Gastrocnemius medialis (tissue), 4 donors: ENCODE measurements around the gene EEF1E1. TPM values are rescaled to one million over a fixed set of nuclear protein-coding genes. Genes with fewer than 3 reads are reported as not detected.

Experiments
- ATAC-seq, 2 donors: fragments of 150-250 bp; one replicate each; pipeline ENCODE4 v1.9.1; 2016
- DNase-seq, 2 donors: peaks; one replicate each; pipeline ENCODE4 v3.0.0-alpha.2; 2019
- H3K27ac ChIP-seq, 4 donors: fragments of 200-600 bp; sonication (generic); 1 replicate in 1 of 4; 2 replicates in 3 of 4; pipeline ENCODE4 v1.5.1; 2016 to 2018; ENCODE audit warnings: mild to moderate bottlenecking in 2 of 4, moderate library complexity in 1 of 4
- H3K27me3 ChIP-seq, 3 donors: fragments of 200-600 bp; sonication (generic) in 2 of 3; 1 replicate in 1 of 3; 2 replicates in 2 of 3; pipeline versions ENCODE4 v1.5.1 to v1.6.0; 2016 to 2019; ENCODE audit warnings: mild to moderate bottlenecking in 1 of 3, moderate library complexity in 1 of 3
- H3K36me3 ChIP-seq, 2 donors: fragments of 200-600 bp; sonication (generic) in 1 of 2; one replicate each; pipeline ENCODE4 v1.5.1; 2017 to 2018
- H3K4me1 ChIP-seq, 2 donors: fragments of 200-600 bp; sonication (generic) in 1 of 2; one replicate each; pipeline ENCODE4 v1.5.1; 2016 to 2017; ENCODE audit warnings: mild to moderate bottlenecking in 2 of 2
- H3K4me3 ChIP-seq, 4 donors: fragments of 200-600 bp; sonication (generic) in 3 of 4; 1 replicate in 1 of 4; 2 replicates in 3 of 4; pipeline ENCODE4 v1.5.1; 2016 to 2019; ENCODE audit warnings: mild to moderate bottlenecking in 2 of 4
- H3K9me3 ChIP-seq, 3 donors: fragments of 200-600 bp; sonication (generic) in 2 of 3; 1 replicate in 1 of 3; 2 replicates in 2 of 3; pipeline ENCODE4 v1.5.1; 2016 to 2019
- POLR2A ChIP-seq, 2 donors: fragments of 450-650 bp; IDR thresholded peaks; one replicate each; pipeline ENCODE4 v1.6.1; 2017; ENCODE audit warnings: antibody characterized with exemption in 2 of 2, mild to moderate bottlenecking in 2 of 2, moderate library complexity in 2 of 2
- in situ Hi-C, 4 donors: fragments of 200-750 bp; cut with MboI; loops; one replicate each; pipeline versions ENCODE4 v1.15.0 to v1.8.0; 2017; ENCODE audit warnings: low sequenced_read_pairs in 4 of 4
- intact Hi-C: fragments of 100-400 bp; cut with DNase I; formaldehyde crosslinking; loops from one replicate; pipeline ENCODE4 v1.15.1; 2023; ENCODE audit warnings: low total_unique reads
- total RNA-seq, 4 donors: library from RNA; depleted of rRNA; stranded (reverse); fragments of >200 nt; gene quantifications; one replicate each; pipeline versions ENCODE4 v1.1.0 to v1.2.3, GENCODE V29; 2016
- TF ChIP-seq, protein P1 (sequence below), 5 experiments: fragments of 450-650 bp in 3 of 5; fragments of 200-600 bp in 2 of 5; sonication (generic) in 2 of 5; IDR thresholded peaks in 4 of 5; conservative IDR thresholded peaks in 1 of 5; 1 replicate in 4 of 5; 2 replicates in 1 of 5; pipeline ENCODE4 v1.5.1; 2016 to 2019; ENCODE audit warnings: antibody characterized with exemption in 5 of 5, mild to moderate bottlenecking in 3 of 5, moderate library complexity in 3 of 5

EEF1E1 gene
- total RNA-seq, 4 donors from 2014 or later = 16.0 to 39.9 (median 21.2) TPM

- intact Hi-C loops = no loop called here
- no peak for DNase-seq
- in situ Hi-C loops = no loop called here
These were observed 31.6 kb downstream of the EEF1E1 start for GRCh38 chr6:8070718-8071117.

DNA sequence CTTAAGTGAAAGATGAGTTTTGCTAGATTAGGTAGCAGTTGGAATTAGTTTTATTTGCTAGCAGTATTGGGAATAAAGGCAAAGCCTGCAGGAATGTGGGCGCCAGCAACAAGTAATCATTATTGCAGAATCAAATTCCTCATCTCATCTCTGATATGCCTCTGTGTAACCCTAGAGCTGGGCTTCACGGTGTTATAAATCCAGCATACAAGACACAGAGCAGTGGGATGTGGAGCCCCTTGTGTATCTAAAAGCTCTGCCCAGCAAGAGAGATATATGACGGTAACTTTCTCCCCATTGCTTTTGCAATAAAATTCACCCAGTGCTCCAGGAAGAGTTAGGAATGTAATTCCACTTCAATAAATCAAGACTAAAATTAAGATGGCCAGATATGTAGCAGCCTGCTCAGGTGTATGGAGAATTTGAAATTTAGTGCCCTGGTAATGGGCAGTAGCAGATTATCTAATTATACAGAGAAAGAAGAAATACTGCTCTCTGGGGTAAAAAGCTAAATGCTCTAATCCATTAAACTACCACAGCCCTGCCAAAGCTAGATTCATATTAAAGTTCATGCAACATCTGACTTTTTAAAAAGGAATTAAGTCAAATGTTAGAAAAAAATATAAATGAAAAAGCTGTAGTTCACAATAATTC, 32.6 kb downstream of the EEF1E1 start:
- ATAC-seq (no peak), DNase-seq (no peak)
- intact Hi-C loops = loop anchor here (10.0 kb wide), 1 partner anchor 365 kb away; the partner anchor contains the start of gene SLC35B3
- H3K36me3 ChIP-seq = no peaks in the 10 kb centered on the region
- in situ Hi-C loops = no loop called here
- no peaks in the 10 kb centered on the region for H3K9me3 ChIP-seq
- TF ChIP-seq, protein P1, sequence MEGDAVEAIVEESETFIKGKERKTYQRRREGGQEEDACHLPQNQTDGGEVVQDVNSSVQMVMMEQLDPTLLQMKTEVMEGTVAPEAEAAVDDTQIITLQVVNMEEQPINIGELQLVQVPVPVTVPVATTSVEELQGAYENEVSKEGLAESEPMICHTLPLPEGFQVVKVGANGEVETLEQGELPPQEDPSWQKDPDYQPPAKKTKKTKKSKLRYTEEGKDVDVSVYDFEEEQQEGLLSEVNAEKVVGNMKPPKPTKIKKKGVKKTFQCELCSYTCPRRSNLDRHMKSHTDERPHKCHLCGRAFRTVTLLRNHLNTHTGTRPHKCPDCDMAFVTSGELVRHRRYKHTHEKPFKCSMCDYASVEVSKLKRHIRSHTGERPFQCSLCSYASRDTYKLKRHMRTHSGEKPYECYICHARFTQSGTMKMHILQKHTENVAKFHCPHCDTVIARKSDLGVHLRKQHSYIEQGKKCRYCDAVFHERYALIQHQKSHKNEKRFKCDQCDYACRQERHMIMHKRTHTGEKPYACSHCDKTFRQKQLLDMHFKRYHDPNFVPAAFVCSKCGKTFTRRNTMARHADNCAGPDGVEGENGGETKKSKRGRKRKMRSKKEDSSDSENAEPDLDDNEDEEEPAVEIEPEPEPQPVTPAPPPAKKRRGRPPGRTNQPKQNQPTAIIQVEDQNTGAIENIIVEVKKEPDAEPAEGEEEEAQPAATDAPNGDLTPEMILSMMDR (IDR thresholded peaks at IDR 0.05 in 4 of 5, conservative IDR thresholded peaks at IDR 0.05 in 1 of 5) = no peak
- TF ChIP-seq POLR2A (IDR thresholded peaks at IDR 0.05) = no peak
- no peak overlapping the region for H3K4me3 ChIP-seq
- no peak overlapping the region for H3K27ac ChIP-seq
- H3K27me3 ChIP-seq = no peaks in the 10 kb centered on the region
- peaks cover 2% of the 10 kb centered on the region in 2 donors for H3K4me1 ChIP-seq

More at GRCh38 chr6:8070718-8071117, 31.6 kb downstream of the EEF1E1 start:
- ATAC-seq = no peak
- Histone ChIP-seq H3K9me3 (no peaks in the 10 kb centered on the region), H3K4me1 (no peaks in the 10 kb centered on the region), H3K27ac (no peak overlapping the region), H3K36me3 (no peaks in the 10 kb centered on the region), H3K4me3 (no peak overlapping the region), H3K27me3 (no peaks in the 10 kb centered on the region)
- TF ChIP-seq, protein P1 (IDR thresholded peaks at IDR 0.05 in 4 of 5, conservative IDR thresholded peaks at IDR 0.05 in 1 of 5) = no peak
- no peak for TF ChIP-seq POLR2A (IDR thresholded peaks at IDR 0.05)

DNA sequence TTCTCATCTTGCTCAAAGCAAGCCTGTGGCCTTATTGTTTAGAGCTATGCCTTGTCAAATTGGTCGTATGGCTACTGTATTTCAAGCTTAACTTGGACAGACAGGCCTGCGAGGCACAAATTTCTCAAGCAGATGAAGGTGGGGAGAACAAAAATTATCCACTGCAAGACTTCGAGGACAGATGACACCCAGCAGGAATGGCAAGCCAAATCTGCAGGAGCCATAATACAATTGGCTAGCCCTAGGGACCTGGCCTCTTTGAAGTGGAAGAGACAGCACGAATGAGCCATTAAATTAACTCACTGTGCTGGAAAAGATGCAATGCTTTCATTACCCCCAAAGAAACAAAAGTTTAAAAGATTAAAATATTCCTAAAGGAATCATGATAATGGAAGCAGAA, 33.2 kb downstream of the EEF1E1 start:
- H3K4me3 ChIP-seq = no peak overlapping the region
- no peaks in the 10 kb centered on the region for H3K27me3 ChIP-seq
- peaks cover 3% of the 10 kb centered on the region in 2 donors for H3K4me1 ChIP-seq
- H3K27ac ChIP-seq = no peak overlapping the region
- in situ Hi-C loops (no loop called here), intact Hi-C loops (loop anchor here (10.0 kb wide), 1 partner anchor 366 kb away; the partner anchor contains the start of gene SLC35B3)
- no peaks in the 10 kb centered on the region for H3K36me3 ChIP-seq
- TF ChIP-seq, protein P1 (IDR thresholded peaks at IDR 0.05 in 4 of 5, conservative IDR thresholded peaks at IDR 0.05 in 1 of 5) = no peak
- no peak for TF ChIP-seq POLR2A (IDR thresholded peaks at IDR 0.05)
- ATAC-seq (no peak), DNase-seq (no peak)
- no peaks in the 10 kb centered on the region for H3K9me3 ChIP-seq

DNA sequence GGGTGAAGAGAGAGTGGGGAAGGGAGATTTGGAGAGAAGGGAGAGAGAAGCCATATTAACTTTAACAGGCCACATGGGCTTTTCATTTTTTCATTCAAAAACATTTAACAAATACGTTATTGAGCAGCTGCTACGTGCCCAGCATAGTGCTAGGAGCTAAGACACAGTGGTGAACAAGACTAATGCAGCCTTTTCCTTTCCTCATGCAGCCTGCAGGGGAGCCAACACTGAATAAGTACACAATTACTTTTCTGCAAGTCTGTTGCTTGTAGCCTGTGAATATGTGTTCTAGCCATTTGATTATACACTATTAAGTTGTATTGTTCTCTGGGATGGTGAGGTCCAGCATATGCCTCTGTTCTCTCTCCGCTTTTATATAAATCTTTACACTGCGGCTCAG, 36.2 kb downstream of the EEF1E1 start:
- Histone ChIP-seq H3K9me3 (no peaks in the 10 kb centered on the region), H3K27me3 (no peaks in the 10 kb centered on the region), H3K4me3 (no peak overlapping the region), H3K4me1 (peaks cover 9 to 11% of the 10 kb centered on the region in 2 donors), H3K36me3 (no peaks in the 10 kb centered on the region), H3K27ac (no peak overlapping the region)
- no peak for DNase-seq
- intact Hi-C loops (loop anchor here (10.0 kb wide), 1 partner anchor 369 kb away; the partner anchor contains the start of gene SLC35B3), in situ Hi-C loops (no loop called here)
- no peak for ATAC-seq
- TF ChIP-seq, protein P1 (IDR thresholded peaks at IDR 0.05 in 4 of 5, conservative IDR thresholded peaks at IDR 0.05 in 1 of 5) = no peak
- no peak for TF ChIP-seq POLR2A (IDR thresholded peaks at IDR 0.05)
